Caco-2 (cell line): ENCODE data around the gene OMG. TPM values are rescaled to one million over a fixed set of nuclear protein-coding genes. Genes with fewer than 3 reads are reported as not detected.

Experiments
- BruUV-seq: library from RNA; stranded (reverse); fragments of 400-500 nt; replicated peaks from 2 replicates; lab custom pipeline; 2021; lab: Mats Ljungman, UMichigan
- CTCF ChIA-PET: fragments of 300-600 bp; sonication (Branson Sonifier 250); formaldehyde crosslinking; loops from one replicate; lab custom pipeline; 2022; ENCODE audit warnings: antibody characterized with exemption; lab: Charles Lee
- POLR2A ChIA-PET: fragments of 300-600 bp; sonication (Branson Sonifier 250); formaldehyde crosslinking; loops from one replicate; lab custom pipeline; 2022; ENCODE audit warnings: antibody characterized with exemption; lab: Charles Lee
- DNase-seq, 2 experiments: peaks; one replicate each; pipeline versions ENCODE4 v3.0.0 to v3.0.0-alpha.2; 2020 to 2022
- H3K27me3 ChIP-seq: replicated peaks from 2 replicates; pipeline ENCODE4 v1.6.0; 2011; ENCODE audit warnings: low read length; ENCODE audit not compliant: control insufficient read depth, insufficient read depth
- H3K36me3 ChIP-seq: 2 replicates; pipeline ENCODE4 v1.5.1; 2011; ENCODE audit warnings: low read length; ENCODE audit not compliant: control insufficient read depth, insufficient read depth
- H3K4me1 ChIP-seq: fragments of 250-450 bp; sonication (Bioruptor Pico); 2 replicates; pipeline ENCODE4 v1.5.1; 2020; ENCODE audit warnings: mild to moderate bottlenecking
- H3K4me3 ChIP-seq: 2 replicates; pipeline ENCODE4 v1.5.1; 2011; ENCODE audit warnings: low read depth, mild to moderate bottlenecking, control low read depth, low read length
- H3K9me3 ChIP-seq: fragments of 250-450 bp; sonication (Bioruptor Pico); 2 replicates; pipeline ENCODE4 v1.5.1; 2020; ENCODE audit warnings: mild to moderate bottlenecking, moderate library complexity
- H3K27ac Mint-ChIP-seq: one replicate; pipeline ENCODE4 v1.8.0; 2022; ENCODE audit warnings: mixed read lengths; ENCODE audit not compliant: unreplicated experiment
- H3K27me3 Mint-ChIP-seq: one replicate; pipeline ENCODE4 v1.8.0; 2022; ENCODE audit warnings: mixed read lengths; ENCODE audit not compliant: insufficient read depth, unreplicated experiment
- H3K36me3 Mint-ChIP-seq: one replicate; pipeline ENCODE4 v1.8.0; 2022; ENCODE audit warnings: mild to moderate bottlenecking, mixed read lengths; ENCODE audit not compliant: insufficient read depth, unreplicated experiment
- H3K4me1 Mint-ChIP-seq: one replicate; pipeline ENCODE4 v1.8.0; 2022; ENCODE audit warnings: low read depth, mixed read lengths; ENCODE audit not compliant: unreplicated experiment
- H3K4me3 Mint-ChIP-seq: one replicate; pipeline ENCODE4 v1.8.0; 2022; ENCODE audit warnings: mild to moderate bottlenecking, moderate library complexity, mixed read lengths; ENCODE audit not compliant: unreplicated experiment
- H3K9me3 Mint-ChIP-seq: one replicate; pipeline ENCODE4 v1.8.0; 2022; ENCODE audit warnings: mixed read lengths; ENCODE audit not compliant: unreplicated experiment
- CTCF ChIP-seq, 2 experiments: fragments of 200-600 bp in 1 of 2; IDR thresholded peaks; 1 replicate in 1 of 2; 2 replicates in 1 of 2; pipeline versions ENCODE4 v1.5.1 to v1.8.0; 2011 to 2022; ENCODE audit warnings: antibody characterized with exemption in 1 of 2, control low read depth in 1 of 2, inconsistent platforms in 1 of 2, low read depth in 1 of 2, low read length in 1 of 2, mild to moderate bottlenecking in 1 of 2, moderate library complexity in 1 of 2; ENCODE audit not compliant: insufficient read depth in 1 of 2, severe bottlenecking in 1 of 2, unreplicated experiment in 1 of 2
- intact Hi-C: fragments of 100-400 bp; cut with micrococcal nuclease; formaldehyde crosslinking; loops from one replicate; pipeline ENCODE4 v1.10.0; 2022; ENCODE audit not compliant: unreplicated experiment
- total RNA-seq: library from RNA; stranded (reverse); gene quantifications from 2 replicates; pipeline ENCODE4 v1.2.3, GENCODE V29; 2022

Gene OMG
- total RNA-seq, 1 experiment from 2014 or later, result not detected

DNA sequence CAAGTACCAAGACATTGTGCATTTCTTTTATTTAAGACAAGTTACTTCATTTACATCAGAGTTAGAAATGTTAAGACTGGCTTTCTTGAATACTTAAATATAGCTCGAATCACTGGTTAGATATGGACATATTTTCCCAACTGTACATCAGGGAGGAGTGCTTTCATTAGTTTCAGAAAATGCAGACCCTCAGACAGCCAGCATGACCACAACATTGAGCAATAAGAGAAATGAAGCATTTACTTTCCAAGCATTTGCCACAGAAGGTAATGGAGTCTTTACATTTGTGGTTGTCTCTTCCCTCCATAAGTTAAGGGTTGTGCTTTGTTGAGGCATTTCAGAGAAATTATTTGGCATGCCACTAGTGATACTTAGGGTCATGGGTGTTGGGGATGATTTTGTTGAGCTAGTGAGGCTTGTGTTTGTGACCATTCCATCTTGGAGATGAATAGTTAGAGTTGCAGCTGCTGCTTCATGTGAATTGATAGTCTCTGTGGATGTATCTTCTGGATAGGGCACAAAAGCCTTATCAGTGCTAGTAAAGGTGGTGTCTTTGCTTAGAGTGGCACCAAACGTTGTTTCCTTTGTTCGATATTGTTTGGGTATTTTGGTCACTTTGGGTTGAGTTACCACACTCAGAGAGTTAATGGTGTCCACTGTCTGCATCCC is 2.1 kb downstream of the OMG start:
- Mint-ChIP-seq H3K4me3 (no peak overlapping the region), H3K4me1 (no peaks in the 10 kb centered on the region), H3K36me3 (peaks cover 16% of the 10 kb centered on the region), H3K9me3 (no peaks in the 10 kb centered on the region), H3K27ac (no peak overlapping the region), H3K27me3 (no peaks in the 10 kb centered on the region)
- no peaks in the 10 kb centered on the region for H3K9me3 ChIP-seq
- no peaks in the 10 kb centered on the region for H3K4me1 ChIP-seq
- POLR2A ChIA-PET, result no interaction called here
- CTCF ChIA-PET, result no interaction called here
- H3K27me3 ChIP-seq, result no peaks in the 10 kb centered on the region
- H3K4me3 ChIP-seq, result no peak overlapping the region
- DNase-seq, result no peak
- TF ChIP-seq CTCF (IDR thresholded peaks at IDR 0.05; ENCODE audit: insufficient read depth in 1 of 2, low read depth in 1 of 2, low read length in 1 of 2, severe bottlenecking in 1 of 2, unreplicated experiment in 1 of 2), result no peak
- no TSS peak for BruUV-seq
- H3K36me3 ChIP-seq, result no peaks in the 10 kb centered on the region
- intact Hi-C loops, result no loop called here

DNA sequence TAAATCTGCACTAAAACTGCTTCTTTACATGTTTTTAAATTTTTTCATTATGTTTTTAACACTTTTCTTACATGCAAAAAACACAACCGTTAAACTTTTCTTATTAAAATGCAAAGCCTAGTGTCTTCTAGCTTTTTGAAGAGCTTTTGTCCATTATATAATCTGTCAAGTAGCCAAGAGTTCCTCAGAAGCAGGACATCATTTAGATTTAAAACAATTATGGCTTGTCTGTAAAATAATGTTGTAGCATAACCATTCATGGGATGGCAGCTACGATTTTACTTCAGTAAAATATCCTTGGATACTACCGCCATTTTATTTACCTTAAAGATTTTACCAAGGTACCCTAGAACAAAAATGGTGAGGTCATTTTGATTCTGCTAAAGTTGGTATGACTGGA is 2.8 kb downstream of the OMG start:
- H3K4me1 Mint-ChIP-seq, result no peaks in the 10 kb centered on the region
- BruUV-seq, result no TSS peak
- intact Hi-C loops, result no loop called here

DNA sequence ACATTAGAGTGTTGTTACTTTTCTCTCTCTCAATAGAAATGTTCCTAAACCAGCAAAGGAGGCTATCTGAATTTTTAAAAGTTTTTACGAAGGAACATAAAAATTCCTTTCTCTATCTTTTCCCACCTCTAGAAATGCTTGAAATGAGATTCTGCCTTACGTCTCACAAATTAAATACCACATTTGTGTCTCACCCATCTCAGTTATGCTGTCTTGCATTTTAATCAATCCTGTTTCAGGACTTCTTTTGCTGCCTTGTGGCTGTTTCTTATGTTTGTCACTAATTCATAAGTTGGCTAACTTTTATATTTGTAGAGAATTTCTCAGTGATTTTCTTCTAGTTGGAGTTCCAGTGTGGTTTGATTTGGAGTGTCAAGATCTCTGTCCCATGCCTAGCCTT is 3.5 kb downstream of the OMG start:
- TF ChIP-seq CTCF (IDR thresholded peaks at IDR 0.05; ENCODE audit: insufficient read depth in 1 of 2, low read depth in 1 of 2, low read length in 1 of 2, severe bottlenecking in 1 of 2, unreplicated experiment in 1 of 2), result no peak
- POLR2A ChIA-PET, result no interaction called here
- intact Hi-C loops, result loop anchor here (2.0 kb wide), 1 partner anchor 25 kb away; no protein-coding TSS in a partner anchor
- no peak overlapping the region for H3K4me3 Mint-ChIP-seq
- no peaks in the 10 kb centered on the region for H3K27me3 ChIP-seq
- DNase-seq, result no peak
- H3K4me1 Mint-ChIP-seq, result no peaks in the 10 kb centered on the region
- H3K9me3 ChIP-seq, result no peaks in the 10 kb centered on the region
- no peak overlapping the region for H3K4me3 ChIP-seq
- no TSS peak for BruUV-seq
- no peaks in the 10 kb centered on the region for H3K4me1 ChIP-seq
- CTCF ChIA-PET, result no interaction called here
- no peaks in the 10 kb centered on the region for H3K36me3 ChIP-seq
- H3K36me3 Mint-ChIP-seq, result peaks cover 16% of the 10 kb centered on the region
- H3K27me3 Mint-ChIP-seq, result no peaks in the 10 kb centered on the region
- no peaks in the 10 kb centered on the region for H3K9me3 Mint-ChIP-seq
- H3K27ac Mint-ChIP-seq, result peak overlapping the region; percentile 27

More for the DNA sequence above, 2.8 kb downstream of the OMG start:
- DNase-seq, result no peak
- no peaks in the 10 kb centered on the region for H3K27me3 Mint-ChIP-seq
- Histone ChIP-seq H3K4me3 (no peak overlapping the region), H3K27me3 (no peaks in the 10 kb centered on the region), H3K36me3 (no peaks in the 10 kb centered on the region), H3K4me1 (no peaks in the 10 kb centered on the region), H3K9me3 (no peaks in the 10 kb centered on the region)
- no peak for TF ChIP-seq CTCF (IDR thresholded peaks at IDR 0.05; ENCODE audit: insufficient read depth in 1 of 2, low read depth in 1 of 2, low read length in 1 of 2, severe bottlenecking in 1 of 2, unreplicated experiment in 1 of 2)
- H3K36me3 Mint-ChIP-seq, result peaks cover 16% of the 10 kb centered on the region
- CTCF ChIA-PET, result no interaction called here
- POLR2A ChIA-PET, result no interaction called here
- no peak overlapping the region for H3K27ac Mint-ChIP-seq
- H3K9me3 Mint-ChIP-seq, result no peaks in the 10 kb centered on the region
- H3K4me3 Mint-ChIP-seq, result no peak overlapping the region
